ENCODE data around the gene OXSR1.
"Not testable (repeated sequence)": the region's sequence is repeated elsewhere in the genome, so short reads cannot be mapped to it uniquely, and the experiment has no call there.

The OXSR1 gene

GRCh38 chr3:38154033-38154494, 11.3 kb upstream of the OXSR1 start:
- H3K4me1 ChIP-seq (ENCODE audit: control insufficient read depth in 1 of 2, insufficient read depth in 2 of 2, low read length in 2 of 2): peaks cover 0 to 15% of the 10 kb centered on the region in 2 donors
- no peaks in the 10 kb centered on the region for H3K9me3 ChIP-seq (ENCODE audit: control insufficient read depth in 1 of 2, low read length in 2 of 2)
- H3K27ac ChIP-seq (ENCODE audit: low read depth, low read length): no peak overlapping the region
- no peak overlapping the region for H3K4me3 ChIP-seq (ENCODE audit: low read depth in 1 of 2, low read length in 2 of 2)
- no peaks in the 10 kb centered on the region for H3K36me3 ChIP-seq (ENCODE audit: control insufficient read depth in 1 of 2, insufficient read depth in 2 of 2, low read length in 2 of 2)
- H3K27me3 ChIP-seq (ENCODE audit: control insufficient read depth in 1 of 2, insufficient read depth in 2 of 2, low read length in 2 of 2): no peaks in the 10 kb centered on the region
- H3K9ac ChIP-seq (ENCODE audit: low read depth in 1 of 2, low read length in 2 of 2): no peak overlapping the region

- Histone ChIP-seq H3K9me3 (ENCODE audit: control insufficient read depth in 1 of 2, low read length in 2 of 2) (no peaks in the 10 kb centered on the region), H3K9ac (ENCODE audit: low read depth in 1 of 2, low read length in 2 of 2) (no peak overlapping the region), H3K4me3 (ENCODE audit: low read depth in 1 of 2, low read length in 2 of 2) (no peak overlapping the region), H3K36me3 (ENCODE audit: control insufficient read depth in 1 of 2, insufficient read depth in 2 of 2, low read length in 2 of 2) (no peaks in the 10 kb centered on the region), H3K27ac (ENCODE audit: low read depth, low read length) (no peak overlapping the region), H3K27me3 (ENCODE audit: control insufficient read depth in 1 of 2, insufficient read depth in 2 of 2, low read length in 2 of 2) (no peaks in the 10 kb centered on the region), H3K4me1 (ENCODE audit: control insufficient read depth in 1 of 2, insufficient read depth in 2 of 2, low read length in 2 of 2) (peaks cover 0 to 15% of the 10 kb centered on the region in 2 donors)
Observed at GRCh38 chr3:38154625-38155255, 10.6 kb upstream of the OXSR1 start.

GRCh38 chr3:38155825-38156224, 9.5 kb upstream of the OXSR1 start:
- no peaks in the 10 kb centered on the region for H3K27me3 ChIP-seq (ENCODE audit: control insufficient read depth in 1 of 2, insufficient read depth in 2 of 2, low read length in 2 of 2)
- no peak overlapping the region for H3K4me3 ChIP-seq (ENCODE audit: low read depth in 1 of 2, low read length in 2 of 2)
- no peak overlapping the region for H3K9ac ChIP-seq (ENCODE audit: low read depth in 1 of 2, low read length in 2 of 2)
- peaks cover 0 to 15% of the 10 kb centered on the region in 2 donors for H3K4me1 ChIP-seq (ENCODE audit: control insufficient read depth in 1 of 2, insufficient read depth in 2 of 2, low read length in 2 of 2)
- no peak overlapping the region for H3K27ac ChIP-seq (ENCODE audit: low read depth, low read length)
- no peaks in the 10 kb centered on the region for H3K36me3 ChIP-seq (ENCODE audit: control insufficient read depth in 1 of 2, insufficient read depth in 2 of 2, low read length in 2 of 2)
- no peaks in the 10 kb centered on the region for H3K9me3 ChIP-seq (ENCODE audit: control insufficient read depth in 1 of 2, low read length in 2 of 2)

- H3K9me3 ChIP-seq (ENCODE audit: control insufficient read depth in 1 of 2, low read length in 2 of 2): no peaks in the 10 kb centered on the region
- no peak overlapping the region for H3K9ac ChIP-seq (ENCODE audit: low read depth in 1 of 2, low read length in 2 of 2)
- no peak overlapping the region for H3K27ac ChIP-seq (ENCODE audit: low read depth, low read length)
- H3K4me3 ChIP-seq (ENCODE audit: low read depth in 1 of 2, low read length in 2 of 2): no peak overlapping the region
- no peaks in the 10 kb centered on the region for H3K27me3 ChIP-seq (ENCODE audit: control insufficient read depth in 1 of 2, insufficient read depth in 2 of 2, low read length in 2 of 2)
- peaks cover 0 to 5% of the 10 kb centered on the region in 2 donors for H3K4me1 ChIP-seq (ENCODE audit: control insufficient read depth in 1 of 2, insufficient read depth in 2 of 2, low read length in 2 of 2)
- H3K36me3 ChIP-seq (ENCODE audit: control insufficient read depth in 1 of 2, insufficient read depth in 2 of 2, low read length in 2 of 2): no peaks in the 10 kb centered on the region
Observed at GRCh38 chr3:38157117-38157516, 8.2 kb upstream of the OXSR1 start.

GRCh38 chr3:38157595-38157994, 7.7 kb upstream of the OXSR1 start:
- no peaks in the 10 kb centered on the region for H3K27me3 ChIP-seq (ENCODE audit: control insufficient read depth in 1 of 2, insufficient read depth in 2 of 2, low read length in 2 of 2)
- H3K9ac ChIP-seq (ENCODE audit: low read depth in 1 of 2, low read length in 2 of 2): no peak overlapping the region
- H3K4me3 ChIP-seq (ENCODE audit: low read depth in 1 of 2, low read length in 2 of 2): no peak overlapping the region
- H3K36me3 ChIP-seq (ENCODE audit: control insufficient read depth in 1 of 2, insufficient read depth in 2 of 2, low read length in 2 of 2): no peaks in the 10 kb centered on the region
- no peak overlapping the region for H3K27ac ChIP-seq (ENCODE audit: low read depth, low read length)
- H3K9me3 ChIP-seq (ENCODE audit: control insufficient read depth in 1 of 2, low read length in 2 of 2): no peaks in the 10 kb centered on the region
- peaks cover 0 to 5% of the 10 kb centered on the region in 2 donors for H3K4me1 ChIP-seq (ENCODE audit: control insufficient read depth in 1 of 2, insufficient read depth in 2 of 2, low read length in 2 of 2)

DNA sequence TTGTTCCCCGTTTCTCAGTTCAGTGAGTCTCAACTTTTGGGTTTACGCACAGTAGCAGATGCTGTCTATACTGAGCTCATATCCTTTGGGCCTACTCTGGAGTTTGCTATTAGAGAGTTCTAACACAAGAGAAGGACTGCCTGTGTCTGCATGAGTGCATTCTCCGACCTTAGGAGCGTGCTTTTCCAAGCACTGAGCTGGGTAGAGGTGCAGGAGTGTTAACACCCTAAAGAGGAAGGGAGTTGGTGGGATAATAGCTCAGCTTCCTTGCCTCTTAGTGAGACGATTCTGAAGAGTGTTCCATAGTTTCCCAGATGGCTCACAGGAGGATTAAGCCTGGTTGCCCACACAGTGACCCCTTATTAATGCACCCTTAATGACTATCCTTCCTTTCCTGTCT, 6.9 kb upstream of the OXSR1 start:
- Histone ChIP-seq H3K27ac (ENCODE audit: low read depth, low read length) (no peak overlapping the region), H3K9ac (ENCODE audit: low read depth in 1 of 2, low read length in 2 of 2) (no peak overlapping the region), H3K9me3 (ENCODE audit: control insufficient read depth in 1 of 2, low read length in 2 of 2) (no peaks in the 10 kb centered on the region), H3K4me3 (ENCODE audit: low read depth in 1 of 2, low read length in 2 of 2) (no peak overlapping the region), H3K4me1 (ENCODE audit: control insufficient read depth in 1 of 2, insufficient read depth in 2 of 2, low read length in 2 of 2) (peaks cover 0 to 5% of the 10 kb centered on the region in 2 donors), H3K36me3 (ENCODE audit: control insufficient read depth in 1 of 2, insufficient read depth in 2 of 2, low read length in 2 of 2) (no peaks in the 10 kb centered on the region), H3K27me3 (ENCODE audit: control insufficient read depth in 1 of 2, insufficient read depth in 2 of 2, low read length in 2 of 2) (no peaks in the 10 kb centered on the region)

DNA sequence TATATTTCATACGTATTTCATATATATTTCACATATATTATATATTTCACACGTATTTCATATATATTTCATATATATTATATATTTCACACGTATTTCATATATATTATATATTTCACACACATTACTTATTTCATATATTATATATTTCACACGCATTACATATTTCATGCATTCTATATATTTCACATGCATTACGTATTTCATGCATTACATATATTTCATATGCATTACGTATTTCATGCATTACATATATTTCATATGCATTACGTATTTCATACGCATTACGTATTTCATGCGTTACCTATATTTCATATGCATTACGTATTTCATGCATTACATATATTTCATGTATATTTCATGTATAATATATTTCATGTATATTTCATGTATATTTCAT, 4.6 kb upstream of the OXSR1 start:
- H3K27me3 ChIP-seq (ENCODE audit: control insufficient read depth in 1 of 2, insufficient read depth in 2 of 2, low read length in 2 of 2); H3K27ac ChIP-seq (ENCODE audit: low read depth, low read length); H3K9me3 ChIP-seq (ENCODE audit: control insufficient read depth in 1 of 2, low read length in 2 of 2); H3K4me1 ChIP-seq (ENCODE audit: control insufficient read depth in 1 of 2, insufficient read depth in 2 of 2, low read length in 2 of 2); H3K9ac ChIP-seq (ENCODE audit: low read depth in 1 of 2, low read length in 2 of 2); H3K4me3 ChIP-seq (ENCODE audit: low read depth in 1 of 2, low read length in 2 of 2); H3K36me3 ChIP-seq (ENCODE audit: control insufficient read depth in 1 of 2, insufficient read depth in 2 of 2, low read length in 2 of 2): not testable (repeated sequence)

DNA sequence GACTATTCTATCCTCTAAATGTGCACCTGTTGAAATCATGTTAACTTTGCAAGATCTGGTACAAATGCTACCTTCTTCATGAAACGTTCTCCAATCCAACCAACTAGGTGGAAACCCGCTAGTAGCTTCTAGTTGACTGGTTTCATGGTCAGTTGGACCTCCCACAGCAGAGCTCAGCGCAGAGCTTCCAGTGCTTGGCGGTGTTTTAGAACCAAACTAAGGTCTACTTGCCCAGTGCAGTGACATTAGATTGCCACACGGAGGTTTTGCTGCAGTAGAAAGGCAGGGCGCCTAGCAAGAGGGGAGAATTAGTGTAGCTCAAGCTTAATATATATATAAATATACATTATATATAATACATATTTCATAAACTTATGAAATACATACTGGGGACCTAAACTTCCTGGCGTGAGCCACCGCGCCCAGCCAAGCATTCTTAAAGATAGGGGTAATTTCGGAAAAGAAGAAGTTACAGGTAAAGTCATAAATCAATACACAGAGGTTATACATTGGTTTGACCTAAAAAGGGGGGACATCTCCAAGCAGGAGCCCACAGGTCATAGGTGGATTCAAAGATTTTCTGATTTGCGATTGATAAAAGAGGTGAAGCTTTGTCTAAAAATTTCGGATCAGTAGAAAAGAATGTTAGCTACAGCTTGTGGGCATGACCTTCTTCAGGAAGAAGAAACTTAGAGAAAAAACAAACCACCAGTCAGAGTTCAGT, 2.1 kb upstream of the OXSR1 start:
- no peaks in the 10 kb centered on the region for H3K27me3 ChIP-seq (ENCODE audit: control insufficient read depth in 1 of 2, insufficient read depth in 2 of 2, low read length in 2 of 2)
- H3K4me1 ChIP-seq (ENCODE audit: control insufficient read depth in 1 of 2, insufficient read depth in 2 of 2, low read length in 2 of 2): peaks cover 8 to 10% of the 10 kb centered on the region in 2 donors
- no peak overlapping the region for H3K4me3 ChIP-seq (ENCODE audit: low read depth in 1 of 2, low read length in 2 of 2)
- no peaks in the 10 kb centered on the region for H3K36me3 ChIP-seq (ENCODE audit: control insufficient read depth in 1 of 2, insufficient read depth in 2 of 2, low read length in 2 of 2)
- H3K27ac ChIP-seq (ENCODE audit: low read depth, low read length): no peak overlapping the region
- no peaks in the 10 kb centered on the region for H3K9me3 ChIP-seq (ENCODE audit: control insufficient read depth in 1 of 2, low read length in 2 of 2)
- H3K9ac ChIP-seq (ENCODE audit: low read depth in 1 of 2, low read length in 2 of 2): no peak overlapping the region

DNA sequence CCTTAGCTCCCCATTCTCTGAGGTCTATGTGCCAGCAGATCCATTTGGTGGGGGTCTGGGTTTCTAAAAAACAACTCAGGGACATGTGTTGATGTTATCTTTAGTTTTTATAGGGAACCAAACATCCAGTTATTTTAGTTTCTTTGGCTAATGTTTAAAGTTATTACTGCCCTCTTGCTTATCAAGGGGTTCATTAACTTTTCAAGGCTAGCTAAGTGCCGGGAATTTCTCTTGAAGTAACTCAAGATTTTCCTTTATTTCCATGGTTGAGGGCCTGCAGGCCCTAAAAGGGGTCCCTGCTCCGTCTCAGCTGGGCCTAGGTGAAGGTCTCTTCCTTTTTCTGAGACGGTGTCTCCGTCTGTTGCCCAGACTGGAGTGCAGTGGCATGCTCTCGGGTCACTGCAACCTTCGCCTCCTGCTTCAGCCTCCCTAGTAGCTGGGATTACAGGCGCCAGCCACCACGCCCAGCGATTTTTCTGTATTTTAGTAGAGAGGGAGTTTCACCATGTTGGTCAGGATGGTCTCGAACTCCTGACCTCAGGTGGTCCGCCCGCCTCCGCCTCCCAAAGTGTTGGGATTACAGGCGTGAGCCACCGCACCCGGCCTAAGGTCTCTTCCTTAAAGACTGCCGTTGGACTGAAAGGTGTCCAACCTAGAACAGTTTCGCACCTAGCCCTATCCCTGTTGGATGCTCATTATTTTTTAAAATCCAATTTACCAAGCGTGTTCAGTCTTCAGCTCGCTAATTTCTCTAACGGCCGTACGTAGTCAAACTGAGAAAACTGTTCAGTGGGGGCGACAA, 1.3 kb upstream of the OXSR1 start:
- peak overlapping the region; percentile 88 for H3K27ac ChIP-seq (ENCODE audit: low read depth, low read length)
- no peaks in the 10 kb centered on the region for H3K27me3 ChIP-seq (ENCODE audit: control insufficient read depth in 1 of 2, insufficient read depth in 2 of 2, low read length in 2 of 2)
- peaks cover 8 to 10% of the 10 kb centered on the region in 2 donors for H3K4me1 ChIP-seq (ENCODE audit: control insufficient read depth in 1 of 2, insufficient read depth in 2 of 2, low read length in 2 of 2)
- no peaks in the 10 kb centered on the region for H3K36me3 ChIP-seq (ENCODE audit: control insufficient read depth in 1 of 2, insufficient read depth in 2 of 2, low read length in 2 of 2)
- peak overlapping the region; percentile 76 to 92 for H3K9ac ChIP-seq (ENCODE audit: low read depth in 1 of 2, low read length in 2 of 2)
- no peaks in the 10 kb centered on the region for H3K9me3 ChIP-seq (ENCODE audit: control insufficient read depth in 1 of 2, low read length in 2 of 2)
- H3K4me3 ChIP-seq (ENCODE audit: low read depth in 1 of 2, low read length in 2 of 2): peak overlapping the region; percentile 72 to 86

GRCh38 chr3:38164643-38164951, 740 bp upstream of the OXSR1 start:
- H3K4me1 ChIP-seq (ENCODE audit: control insufficient read depth in 1 of 2, insufficient read depth in 2 of 2, low read length in 2 of 2): peaks cover 8 to 10% of the 10 kb centered on the region in 2 donors
- no peaks in the 10 kb centered on the region for H3K9me3 ChIP-seq (ENCODE audit: control insufficient read depth in 1 of 2, low read length in 2 of 2)
- no peaks in the 10 kb centered on the region for H3K27me3 ChIP-seq (ENCODE audit: control insufficient read depth in 1 of 2, insufficient read depth in 2 of 2, low read length in 2 of 2)
- H3K36me3 ChIP-seq (ENCODE audit: control insufficient read depth in 1 of 2, insufficient read depth in 2 of 2, low read length in 2 of 2): no peaks in the 10 kb centered on the region
- peak overlapping the region; percentile 72 to 86 for H3K4me3 ChIP-seq (ENCODE audit: low read depth in 1 of 2, low read length in 2 of 2)
- peak overlapping the region; percentile 76 to 92 for H3K9ac ChIP-seq (ENCODE audit: low read depth in 1 of 2, low read length in 2 of 2)
- peak overlapping the region; percentile 88 for H3K27ac ChIP-seq (ENCODE audit: low read depth, low read length)
